ENCODE data around the gene NAGS.

- TF ChIP-seq CTCF (conservative IDR thresholded peaks at IDR 0.05; ENCODE audit: low read depth in 2 of 2) (no peak), POLR2AphosphoS5 (IDR thresholded peaks at IDR 0.05; ENCODE audit: low read depth) (no peak), JUNB (IDR thresholded peaks at IDR 0.05; ENCODE audit: unreplicated experiment) (no peak), CREB1 (CRISPR knock-in tag; IDR thresholded peaks at IDR 0.05; ENCODE audit: low read depth) (no peak), EZH2phosphoT487 (IDR thresholded peaks at IDR 0.05; ENCODE audit: unreplicated experiment) (no peak), EZH2 (IDR thresholded peaks at IDR 0.05; ENCODE audit: low read depth, unreplicated experiment) (no peak), ZNF331 (CRISPR knock-in tag; IDR thresholded peaks at IDR 0.05; ENCODE audit: low read depth) (no peak), ZNF462 (CRISPR knock-in tag; IDR thresholded peaks at IDR 0.05) (no peak), ZNF114 (CRISPR knock-in tag; IDR thresholded peaks at IDR 0.05) (no peak)
- TF ChIP-seq, protein P1, sequence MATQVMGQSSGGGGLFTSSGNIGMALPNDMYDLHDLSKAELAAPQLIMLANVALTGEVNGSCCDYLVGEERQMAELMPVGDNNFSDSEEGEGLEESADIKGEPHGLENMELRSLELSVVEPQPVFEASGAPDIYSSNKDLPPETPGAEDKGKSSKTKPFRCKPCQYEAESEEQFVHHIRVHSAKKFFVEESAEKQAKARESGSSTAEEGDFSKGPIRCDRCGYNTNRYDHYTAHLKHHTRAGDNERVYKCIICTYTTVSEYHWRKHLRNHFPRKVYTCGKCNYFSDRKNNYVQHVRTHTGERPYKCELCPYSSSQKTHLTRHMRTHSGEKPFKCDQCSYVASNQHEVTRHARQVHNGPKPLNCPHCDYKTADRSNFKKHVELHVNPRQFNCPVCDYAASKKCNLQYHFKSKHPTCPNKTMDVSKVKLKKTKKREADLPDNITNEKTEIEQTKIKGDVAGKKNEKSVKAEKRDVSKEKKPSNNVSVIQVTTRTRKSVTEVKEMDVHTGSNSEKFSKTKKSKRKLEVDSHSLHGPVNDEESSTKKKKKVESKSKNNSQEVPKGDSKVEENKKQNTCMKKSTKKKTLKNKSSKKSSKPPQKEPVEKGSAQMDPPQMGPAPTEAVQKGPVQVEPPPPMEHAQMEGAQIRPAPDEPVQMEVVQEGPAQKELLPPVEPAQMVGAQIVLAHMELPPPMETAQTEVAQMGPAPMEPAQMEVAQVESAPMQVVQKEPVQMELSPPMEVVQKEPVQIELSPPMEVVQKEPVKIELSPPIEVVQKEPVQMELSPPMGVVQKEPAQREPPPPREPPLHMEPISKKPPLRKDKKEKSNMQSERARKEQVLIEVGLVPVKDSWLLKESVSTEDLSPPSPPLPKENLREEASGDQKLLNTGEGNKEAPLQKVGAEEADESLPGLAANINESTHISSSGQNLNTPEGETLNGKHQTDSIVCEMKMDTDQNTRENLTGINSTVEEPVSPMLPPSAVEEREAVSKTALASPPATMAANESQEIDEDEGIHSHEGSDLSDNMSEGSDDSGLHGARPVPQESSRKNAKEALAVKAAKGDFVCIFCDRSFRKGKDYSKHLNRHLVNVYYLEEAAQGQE (IDR thresholded peaks at IDR 0.05; ENCODE audit: unreplicated experiment): no peak
Observed at GRCh38 chr17:43988301-43988700, 16.1 kb upstream of the NAGS start.
